SK-N-SH treated with all-trans-retinoic acid at 6 μM for 48 hours (cell line): ENCODE data around the gene KCTD17.

Experiments
- ISL1 ChIP-seq: fragments of 250-450 bp; sonication (Bioruptor Pico); IDR thresholded peaks from 2 replicates; pipeline ENCODE4 v2.1.2; 2022; ENCODE audit warnings: mild to moderate bottlenecking, moderate library complexity
- ZNF565 ChIP-seq: fragments of 450-650 bp; formaldehyde crosslinking; conservative IDR thresholded peaks from 2 replicates; pipeline ENCODE4 v1.5.0; 2020; ENCODE audit warnings: low read depth, mild to moderate bottlenecking, moderate library complexity

DNA sequence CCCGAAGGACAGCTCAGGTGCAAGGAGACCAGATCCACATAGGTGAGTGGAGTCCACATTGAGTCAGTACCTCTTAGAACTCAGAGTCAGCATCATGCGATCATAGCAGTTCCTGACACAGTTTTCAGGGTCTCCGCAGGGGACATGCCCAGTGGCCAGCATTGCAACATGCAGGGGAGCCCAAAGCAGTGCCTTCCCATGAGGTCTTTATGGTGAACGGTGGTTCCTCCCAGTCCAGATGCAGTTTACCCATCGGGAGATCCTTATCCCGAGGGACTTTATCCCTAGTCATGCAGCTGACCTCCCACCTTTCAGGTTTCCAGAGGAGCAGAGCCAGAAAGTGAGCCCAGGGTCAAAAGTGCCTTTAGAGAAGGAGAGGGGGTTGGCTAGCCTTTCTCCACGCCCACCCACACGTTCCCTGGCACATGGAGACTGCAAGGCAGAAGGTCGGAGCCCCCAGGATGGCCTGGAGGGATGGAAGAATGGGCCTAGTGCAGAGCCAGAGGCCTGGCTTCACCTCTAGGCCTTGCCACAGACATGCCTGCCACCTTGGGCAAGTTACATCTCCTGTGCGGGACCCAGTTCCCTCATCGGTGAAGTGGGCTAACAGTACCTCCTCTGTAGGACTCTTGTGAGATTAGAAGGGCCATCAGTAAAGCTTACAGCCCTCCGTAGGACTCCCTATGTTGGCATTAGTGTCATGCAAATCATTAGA, 6.4 kb downstream of the KCTD17 start:
- TF ChIP-seq ZNF565 (CRISPR knock-in tag) (no peak), ISL1 (CRISPR knock-in tag) (no peak)
